DMS153 treated with DMSO at 0.1 percent for 48 hours (cell line): ENCODE data around the gene OSBP2.

Experiments
- DNase-seq: peaks from one replicate; lab custom pipeline; 2025; ENCODE audit not compliant: unreplicated experiment; lab: John Stamatoyannopoulos, UW

Gene OSBP2

DNA sequence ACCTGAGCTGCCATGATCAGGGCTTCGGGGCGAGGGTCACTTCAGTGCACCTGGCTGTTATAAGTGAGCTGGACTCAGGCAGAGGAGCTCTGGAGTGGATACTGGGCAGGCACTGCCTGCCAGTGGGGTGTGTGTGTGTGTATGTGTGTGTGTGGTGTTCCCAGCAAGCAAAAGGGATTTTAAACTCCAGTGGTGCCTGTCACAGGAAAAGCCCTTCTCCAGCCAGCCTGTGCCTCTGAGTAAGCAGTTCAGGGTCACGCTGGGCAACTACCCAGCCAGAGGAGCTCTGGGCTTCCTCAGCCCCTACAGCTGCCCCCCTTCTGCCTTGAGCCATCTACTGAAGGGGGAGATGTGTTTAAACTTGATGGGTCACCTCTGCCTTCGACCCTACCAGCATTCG, 109.0 kb downstream of the OSBP2 start:
- no peak for DNase-seq

DNA sequence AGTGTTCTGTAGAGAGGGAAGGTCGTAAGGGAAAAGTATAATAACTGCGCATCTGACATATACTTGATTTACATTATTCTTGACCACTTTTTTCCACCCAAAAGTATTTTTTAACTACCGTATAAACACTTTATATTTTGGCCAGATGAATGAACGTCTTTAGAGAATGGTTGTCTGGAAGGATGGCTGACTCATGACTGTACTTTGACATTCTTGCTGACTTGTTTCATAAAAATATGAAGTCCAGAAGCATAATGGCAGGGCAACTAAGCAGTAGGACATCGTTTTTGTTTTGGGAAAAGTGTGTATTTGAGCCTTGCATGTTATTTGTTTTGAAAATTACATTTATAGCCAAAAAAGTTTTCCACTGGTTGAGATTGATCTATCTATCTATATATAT, 110.0 kb downstream of the OSBP2 start:
- DNase-seq: no peak

DNA sequence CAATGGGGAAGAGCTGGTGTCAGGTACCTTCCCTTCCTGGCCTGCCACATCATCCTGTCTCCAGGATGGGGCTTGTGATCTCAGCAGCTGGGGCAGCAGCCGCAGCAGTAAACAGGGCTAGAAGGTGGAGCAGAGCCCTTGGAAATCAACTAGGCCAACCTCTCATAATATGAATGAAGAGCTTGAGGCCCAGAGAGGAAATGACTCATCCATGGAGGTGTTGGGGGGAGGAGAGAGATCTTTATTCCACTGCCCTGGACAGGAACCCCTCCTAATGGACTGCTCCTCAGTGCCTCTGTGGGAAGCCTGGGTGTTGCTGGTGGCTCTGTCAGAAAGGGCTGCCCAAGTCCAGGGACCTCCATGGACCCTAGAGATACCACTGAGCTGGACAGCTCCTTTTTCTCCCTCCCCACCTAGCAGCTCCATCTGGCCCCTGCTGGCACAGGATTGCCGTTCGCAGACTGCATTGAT, 111.8 kb downstream of the OSBP2 start:
- DNase-seq: peak; percentile 86

DNA sequence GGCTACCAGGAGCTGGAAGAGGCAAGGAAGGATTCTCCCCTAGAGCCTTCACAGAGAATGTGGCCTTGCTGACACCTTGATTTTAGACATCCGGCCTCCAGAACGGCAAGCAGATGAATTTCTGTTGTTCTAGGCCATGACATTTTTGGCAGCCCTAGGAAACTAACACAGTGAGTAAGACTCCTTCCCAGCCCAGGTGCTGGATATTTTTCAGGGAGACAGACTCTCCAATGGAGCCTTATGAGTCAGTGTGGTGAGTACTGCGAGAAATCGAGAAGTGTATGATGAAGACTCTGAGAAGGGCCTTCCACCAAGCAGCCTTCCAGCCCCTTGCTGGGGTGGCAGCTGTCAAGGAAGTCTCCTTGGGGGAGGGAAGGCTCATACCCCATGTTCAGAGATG, 114.4 kb downstream of the OSBP2 start:
- no peak for DNase-seq

DNA sequence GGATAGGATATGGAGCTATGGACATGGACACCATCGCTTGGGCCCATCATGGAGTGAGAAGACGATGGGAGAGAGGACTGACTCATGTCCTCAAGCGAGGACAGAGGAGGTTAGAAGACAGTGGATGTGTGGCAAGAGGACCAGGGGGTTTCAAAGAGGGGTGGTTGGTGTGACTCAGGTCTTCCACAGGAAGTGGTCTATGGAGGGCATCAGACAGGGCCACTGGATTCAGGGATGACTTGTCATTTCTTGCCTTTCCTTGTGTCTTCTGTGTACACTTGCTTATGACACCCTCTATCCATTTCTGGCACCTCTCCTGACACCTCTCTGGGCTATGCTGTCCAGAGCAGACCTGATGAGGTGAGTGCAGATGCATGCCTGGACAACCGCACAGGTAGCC, 115.4 kb downstream of the OSBP2 start:
- no peak for DNase-seq

DNA sequence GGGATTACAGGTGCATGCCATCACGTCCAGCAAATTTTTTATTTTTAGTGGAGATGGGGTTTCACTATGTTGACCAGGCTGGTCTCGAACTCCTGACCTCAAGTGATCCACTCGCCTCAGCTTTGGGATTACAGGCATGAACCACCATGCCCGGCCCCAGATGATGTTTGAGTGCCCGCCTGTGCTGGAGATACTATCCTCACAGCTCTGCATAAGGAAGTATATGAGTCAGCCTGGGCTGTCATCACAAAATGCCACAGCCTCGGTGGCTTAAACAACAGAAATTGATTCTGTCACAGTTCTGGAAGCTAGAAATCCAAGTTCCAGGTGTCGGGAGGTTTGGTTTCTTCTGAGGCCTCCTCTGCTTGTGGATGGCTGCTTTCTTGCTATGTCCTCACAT, 119.3 kb downstream of the OSBP2 start:
- DNase-seq: no peak

DNA sequence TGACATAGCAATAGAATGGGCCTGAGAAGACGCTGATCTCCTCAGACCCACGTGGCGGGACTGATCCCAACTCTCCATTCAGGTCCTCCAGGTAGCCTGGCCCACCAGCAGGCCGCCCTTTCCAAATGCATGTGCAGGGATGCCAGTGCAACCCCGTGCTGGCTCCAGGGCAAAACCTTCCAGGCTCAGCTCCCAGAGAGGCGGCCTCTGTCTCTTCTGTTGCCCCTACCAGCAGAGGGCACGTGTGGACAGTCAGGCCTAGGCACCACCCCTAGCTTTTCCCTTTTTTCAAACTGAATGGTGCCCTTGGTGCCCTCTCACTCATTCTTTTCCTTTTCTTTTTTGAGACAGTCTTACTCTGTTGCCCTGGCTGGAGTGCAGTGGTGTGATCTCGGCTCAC, 121.7 kb downstream of the OSBP2 start:
- DNase-seq: no peak

DNA sequence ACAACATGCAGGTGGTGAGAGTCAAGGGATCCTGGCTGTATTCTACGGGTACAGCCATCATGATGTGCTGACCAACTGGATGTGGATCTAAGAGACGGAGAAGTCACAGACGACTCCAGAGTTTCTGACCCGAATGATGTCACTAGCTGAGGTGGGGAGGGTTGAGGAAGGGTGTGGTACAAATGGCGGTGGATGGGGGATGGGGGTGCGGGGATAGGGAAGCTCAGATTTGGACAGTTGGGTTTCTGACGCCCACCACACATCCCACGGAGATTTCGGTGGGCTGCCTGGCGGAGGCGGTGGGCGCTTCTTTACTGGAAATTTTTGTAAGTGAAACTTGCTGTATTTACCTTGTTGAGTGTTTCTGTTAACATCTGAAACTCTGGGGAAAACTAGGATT, 126.7 kb downstream of the OSBP2 start:
- DNase-seq: no peak

DNA sequence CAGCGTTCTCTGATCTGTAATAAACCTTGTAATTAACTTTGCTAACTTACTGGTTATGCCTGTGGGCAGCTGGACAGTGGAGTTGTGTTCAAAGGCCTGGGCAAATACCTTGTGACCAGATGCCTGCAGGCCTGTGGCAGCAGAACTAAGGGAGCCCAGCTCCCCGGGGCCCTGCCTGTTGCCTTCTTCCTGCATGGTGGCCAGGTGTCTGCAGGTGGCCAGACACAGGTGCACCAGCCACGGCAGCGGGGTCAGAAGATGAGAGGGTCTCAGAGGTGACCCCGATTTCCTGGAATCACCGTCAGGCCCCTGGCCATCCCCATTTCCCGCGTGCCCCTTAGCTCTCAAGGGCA, 127.2 kb downstream of the OSBP2 start:
- DNase-seq: no peak

DNA sequence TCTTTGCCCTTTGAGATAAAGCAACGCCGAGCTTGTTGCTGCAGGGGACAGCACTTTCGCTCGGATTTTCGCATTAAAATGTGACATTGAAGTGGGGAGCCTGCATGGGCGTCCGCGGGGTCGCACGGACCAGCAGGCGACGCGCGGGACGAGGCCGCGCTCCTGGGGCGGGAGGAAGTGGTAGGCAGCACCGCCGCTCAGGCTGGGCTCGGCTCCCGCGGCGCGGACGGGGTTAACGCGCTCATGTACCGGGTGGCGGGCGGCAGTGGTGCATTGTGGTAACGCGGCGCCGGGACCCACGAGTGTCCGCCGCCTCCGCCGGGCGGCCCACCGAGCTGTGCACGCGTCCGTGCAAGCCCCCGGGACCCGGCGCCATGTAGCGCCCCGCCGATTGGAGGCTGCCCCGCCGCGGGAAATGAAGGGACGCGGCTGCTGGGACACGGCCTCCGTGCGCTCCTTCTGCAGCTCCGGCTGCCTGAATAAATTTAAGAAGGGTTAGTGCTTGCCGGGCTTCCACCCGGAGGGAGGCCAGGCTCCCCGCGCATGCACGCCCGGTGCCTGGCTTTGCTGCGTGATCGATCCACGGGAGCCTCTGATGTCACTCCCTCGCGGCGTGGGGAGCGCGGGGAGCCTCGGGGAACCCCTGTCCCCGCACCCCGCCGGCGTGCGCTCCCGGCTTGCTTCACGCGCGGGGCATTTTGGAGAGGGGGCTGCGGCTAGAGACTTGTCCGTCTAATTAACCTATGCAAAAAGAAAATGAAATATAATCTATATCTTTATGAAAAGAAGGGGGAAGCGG, 127.7 kb downstream of the OSBP2 start:
- DNase-seq: peak; percentile 9

DNA sequence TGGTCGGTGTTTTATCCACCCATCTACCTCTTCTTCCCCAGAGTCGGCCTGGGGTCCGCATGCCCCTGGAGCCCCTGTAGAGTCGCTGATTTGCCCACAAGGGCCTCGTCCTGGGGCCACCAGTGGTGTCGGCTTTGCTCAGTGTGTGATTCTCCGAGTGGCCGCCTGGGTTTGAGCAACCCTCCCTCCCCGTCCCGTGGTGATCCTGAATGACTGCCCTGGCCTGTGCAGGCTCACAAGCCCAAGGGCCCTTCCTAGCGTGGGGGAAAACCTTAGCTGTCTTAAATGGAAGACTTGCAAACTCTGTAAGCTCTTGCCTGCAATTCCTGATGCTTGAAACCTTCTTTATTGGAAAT, 128.3 kb downstream of the OSBP2 start:
- no peak for DNase-seq

DNA sequence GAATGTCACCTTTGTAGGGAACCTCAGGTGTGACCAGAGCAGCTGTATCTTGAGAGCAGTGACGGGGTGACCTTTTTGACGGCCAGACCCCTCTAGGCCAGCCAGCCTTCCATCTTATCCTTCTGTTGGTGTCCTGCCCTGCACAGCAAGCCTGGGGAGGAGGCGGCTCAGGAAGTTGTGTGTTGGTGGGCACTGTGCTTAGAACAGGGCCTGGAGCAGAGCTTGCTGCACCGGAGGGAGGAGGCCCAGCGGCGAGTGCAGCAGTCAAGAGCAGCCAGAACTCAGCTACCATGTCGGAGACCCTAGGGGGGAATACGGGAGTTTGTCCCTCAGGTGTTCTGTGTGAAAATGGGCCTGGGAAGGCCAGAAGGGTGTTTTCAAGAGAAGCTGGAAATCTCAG, 129.4 kb downstream of the OSBP2 start:
- no peak for DNase-seq

DNA sequence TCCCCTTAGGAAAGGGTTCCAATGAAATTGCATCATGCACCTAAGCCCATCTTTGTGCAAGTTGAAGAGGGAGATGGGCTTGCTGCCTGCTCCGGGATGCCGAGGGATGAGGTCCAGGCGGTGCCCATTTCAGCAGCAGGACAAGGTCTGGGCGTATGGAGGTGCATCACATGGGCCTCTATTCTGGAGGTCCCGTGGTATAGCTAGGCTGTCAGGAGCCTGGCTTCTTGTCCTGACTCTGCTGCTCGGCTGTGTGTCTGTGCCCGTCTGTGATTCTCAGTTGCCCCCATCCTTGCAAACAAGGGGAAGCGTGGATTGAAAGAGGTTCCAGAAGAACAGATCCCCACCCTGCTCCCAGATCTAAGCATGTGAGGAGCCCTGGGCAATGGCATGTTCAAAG, 130.0 kb downstream of the OSBP2 start:
- DNase-seq: no peak

DNA sequence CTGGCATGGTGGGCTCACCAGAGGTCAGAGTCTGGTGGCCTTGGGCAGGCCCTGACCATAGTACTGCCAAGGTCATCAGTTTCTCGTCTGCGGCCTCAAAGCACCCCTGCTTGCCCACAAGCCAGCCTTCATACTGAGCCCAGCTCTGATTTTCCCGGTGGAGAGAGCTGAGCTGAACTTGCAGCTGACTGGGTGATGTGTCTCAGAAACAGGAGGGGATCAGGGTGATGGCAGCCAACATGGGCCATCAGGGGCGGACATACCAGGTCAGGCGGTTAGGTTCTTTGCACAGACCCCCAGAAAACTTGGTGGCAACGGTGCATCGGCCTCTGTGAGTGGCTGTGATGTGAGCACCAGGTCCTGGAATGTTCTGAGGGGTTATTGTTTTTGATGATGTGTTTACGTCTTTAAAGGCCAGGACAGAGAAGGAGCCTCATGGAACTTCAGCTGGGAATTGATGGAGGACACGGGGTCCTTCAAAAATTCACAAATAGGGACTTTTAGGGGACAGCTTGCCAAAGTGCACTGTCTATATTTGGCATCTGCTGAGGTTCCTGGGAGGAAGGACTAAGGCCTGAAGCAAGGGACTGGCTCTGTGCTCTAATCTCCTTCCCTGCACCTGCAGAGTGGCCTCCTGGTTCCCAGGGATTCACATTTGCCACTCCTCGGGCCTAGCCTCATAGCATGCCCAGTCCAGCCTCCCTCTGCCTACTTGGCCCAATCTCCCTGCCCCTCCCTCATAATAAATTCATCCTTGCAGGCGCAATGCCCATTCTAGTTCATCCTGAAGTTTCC, 131.2 kb downstream of the OSBP2 start:
- no peak for DNase-seq

DNA sequence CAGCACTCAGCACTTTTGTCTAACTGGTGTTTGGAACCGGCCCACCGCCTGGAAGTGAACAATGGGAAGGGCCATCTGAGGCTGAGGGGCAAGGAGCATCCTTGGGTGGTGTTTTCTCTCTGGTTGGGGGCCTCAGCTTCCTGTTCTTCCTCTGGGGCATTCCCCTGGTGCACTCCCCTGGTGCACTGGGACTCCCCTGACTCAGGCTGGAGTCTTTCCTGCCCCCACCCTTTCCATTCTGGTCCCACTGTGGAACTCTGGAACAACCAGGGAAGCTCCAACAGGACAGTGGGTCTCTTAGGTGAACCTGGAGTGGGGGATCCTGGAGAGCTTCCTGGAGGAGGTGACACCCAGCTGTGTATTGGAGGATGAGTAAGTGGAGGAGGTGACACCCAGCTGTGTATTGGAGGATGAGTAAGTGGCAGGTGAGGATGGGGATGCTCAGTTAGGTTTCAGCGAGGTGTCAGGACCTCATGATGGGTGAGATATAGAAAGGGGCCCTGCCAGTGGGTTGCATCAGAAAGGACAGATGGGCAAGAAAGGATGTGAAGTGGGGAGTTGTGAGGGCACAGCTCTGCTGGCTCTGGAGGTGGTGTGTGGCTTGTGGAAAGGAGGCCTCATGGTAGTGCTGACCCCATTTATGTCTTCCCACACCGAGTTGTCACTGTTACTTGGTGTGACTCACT, 132.1 kb downstream of the OSBP2 start:
- DNase-seq: no peak

DNA sequence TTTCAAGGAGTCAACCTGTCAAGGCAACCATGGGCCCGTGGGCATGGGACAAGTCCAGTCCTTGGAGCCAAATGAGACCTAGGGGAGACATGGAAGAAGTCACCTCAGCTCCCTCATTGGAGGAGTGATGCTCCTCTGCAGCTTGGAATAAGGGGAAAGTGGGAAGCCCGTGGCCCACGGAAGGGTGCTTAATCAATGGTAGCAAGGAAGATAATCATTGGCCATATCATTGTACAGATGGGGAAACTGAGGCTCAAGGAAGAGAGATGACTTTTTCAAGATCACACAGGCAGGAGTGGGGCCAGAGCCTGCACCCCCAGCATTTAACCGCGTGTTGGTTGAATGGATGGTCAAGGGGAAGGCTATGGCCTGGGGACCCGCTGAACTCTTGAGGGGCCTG, 133.0 kb downstream of the OSBP2 start:
- DNase-seq: no peak

DNA sequence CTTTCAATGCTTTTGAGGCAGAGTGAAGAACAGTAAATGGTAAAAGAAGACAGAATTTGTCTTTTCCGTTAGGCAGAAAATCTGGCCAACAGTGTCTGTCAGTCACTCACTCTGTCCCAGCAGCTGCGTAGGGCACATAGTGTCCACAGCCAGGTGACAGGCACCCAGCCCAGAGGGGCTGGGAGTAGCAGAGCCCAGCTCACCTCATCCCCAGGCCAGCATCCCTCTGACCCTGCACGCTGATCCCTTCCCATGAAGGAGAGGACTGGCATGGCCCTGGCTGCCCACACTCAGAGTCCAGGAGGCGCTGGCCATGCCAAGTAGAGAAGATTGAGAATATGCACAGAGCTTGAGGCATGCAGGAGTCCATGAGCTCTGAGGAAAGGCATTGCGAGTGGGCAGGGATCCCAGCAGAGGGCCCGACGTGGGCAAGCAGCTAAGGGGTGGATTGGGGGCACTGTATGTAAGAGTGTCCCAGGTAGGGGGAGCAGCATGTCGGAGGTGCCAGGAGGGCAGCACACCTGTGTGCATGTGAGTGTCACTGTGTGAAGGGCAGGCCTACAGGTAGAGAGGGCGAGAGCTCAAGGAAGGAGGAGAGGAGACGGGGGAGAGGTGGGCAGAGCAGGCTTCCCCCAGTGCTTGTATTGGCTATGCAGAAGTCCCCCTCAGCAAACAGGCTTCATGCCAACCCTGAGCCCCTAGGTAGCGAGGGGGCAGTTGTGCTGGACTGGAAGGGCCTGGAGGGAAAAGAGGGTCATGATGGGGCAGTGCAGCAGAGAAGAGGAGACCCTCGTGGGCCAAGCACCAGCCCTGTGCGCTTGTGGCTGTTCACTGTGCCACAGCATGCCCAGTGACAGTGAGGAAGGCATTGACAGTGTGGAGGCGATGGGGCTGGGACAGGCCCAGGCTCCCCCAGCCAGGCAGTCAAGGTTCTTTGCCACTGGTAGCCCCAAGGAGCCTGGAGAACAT, 133.8 kb downstream of the OSBP2 start:
- no peak for DNase-seq

DNA sequence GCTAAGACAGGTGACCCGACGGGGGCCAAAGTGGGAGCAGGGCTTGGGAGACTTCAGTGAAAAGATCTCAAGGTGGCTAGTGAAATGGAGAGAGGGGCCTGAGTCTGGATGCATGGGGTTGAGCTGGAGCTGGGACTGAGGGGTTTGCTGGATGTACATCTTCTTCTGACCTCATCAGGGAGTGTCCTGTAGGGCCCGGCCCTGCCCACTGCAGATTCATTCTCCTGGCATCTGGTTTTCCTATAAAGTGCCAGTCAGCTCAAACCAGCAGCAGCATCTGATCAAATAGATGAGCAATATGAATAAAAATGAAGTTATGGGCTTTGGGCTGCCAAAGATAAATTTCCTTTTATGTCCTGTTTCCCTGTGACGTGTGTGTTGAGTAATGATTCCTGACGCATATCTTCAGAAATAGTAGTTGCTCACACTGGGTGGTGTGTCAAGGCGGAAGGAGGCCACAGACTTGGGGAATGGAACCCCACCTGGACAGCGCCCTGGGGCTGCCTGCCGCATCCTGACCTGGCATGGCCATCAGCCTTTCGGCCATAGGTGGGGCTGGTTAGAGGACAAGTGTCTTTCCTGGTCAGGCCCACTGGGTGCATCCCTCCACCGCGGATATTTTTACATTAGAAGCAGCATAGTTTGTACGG, 135.4 kb downstream of the OSBP2 start:
- no peak for DNase-seq

DNA sequence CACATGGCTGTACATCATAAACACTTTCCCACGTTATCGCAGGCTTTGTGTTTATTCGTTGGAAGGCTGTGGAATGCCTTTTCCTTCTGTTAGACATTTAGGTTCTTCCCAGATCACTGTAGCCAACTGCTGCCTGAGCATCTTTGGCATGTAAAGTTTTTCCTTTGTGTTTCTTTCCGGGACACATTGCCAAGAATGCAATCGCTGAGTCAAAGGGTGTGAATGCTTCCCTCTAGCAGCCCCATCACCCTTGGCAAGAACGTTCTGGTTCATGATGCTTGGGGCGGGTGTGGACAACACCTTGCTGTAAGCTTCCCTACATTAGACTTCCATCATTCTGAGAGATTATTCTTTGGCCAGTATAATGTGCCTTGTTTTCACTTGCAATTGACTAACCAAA, 136.2 kb downstream of the OSBP2 start:
- no peak for DNase-seq

DNA sequence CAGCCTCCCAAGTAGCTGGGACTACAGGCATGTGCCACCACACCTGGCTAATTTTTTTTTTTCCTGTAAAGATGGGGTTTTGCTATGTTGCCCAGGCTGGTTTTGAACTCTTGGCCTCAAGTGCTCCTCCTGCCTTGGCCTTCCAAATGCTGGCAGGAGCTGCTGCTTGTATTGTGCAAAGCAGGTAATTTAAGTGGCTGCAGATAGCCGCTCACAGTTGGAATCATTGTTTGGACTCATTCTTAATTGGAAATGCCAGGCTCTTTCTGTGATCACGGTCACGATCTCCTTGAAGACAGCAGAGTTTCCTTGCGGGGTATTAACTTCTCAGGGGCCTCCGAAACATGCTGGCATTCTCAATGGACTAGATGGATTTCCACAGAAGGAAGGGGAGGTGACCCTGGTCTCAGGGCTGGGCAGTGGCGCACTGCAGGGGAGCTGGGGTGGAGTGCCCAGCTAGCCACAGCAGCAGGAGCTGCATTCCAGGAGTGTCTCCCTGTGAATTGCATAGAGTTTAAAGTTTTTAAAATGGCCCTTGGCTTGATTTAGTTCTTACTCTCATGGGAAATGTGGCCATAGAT, 137.8 kb downstream of the OSBP2 start:
- no peak for DNase-seq
